ENCODE measurements around the gene POTED.
"Not testable (repeated sequence)": the region's sequence is repeated elsewhere in the genome, so short reads cannot be mapped to it uniquely, and the experiment has no call there.

GRCh38 chr21:13651746-13652145, 42.2 kb downstream of the POTED start:
- TF ChIP-seq CTCF (conservative IDR thresholded peaks at IDR 0.05 in 1 of 2, IDR thresholded peaks at IDR 0.05 in 1 of 2; ENCODE audit: extremely low read depth in 1 of 2, insufficient read depth in 1 of 2, low read depth in 1 of 2, low read length in 2 of 2); EZH2 (IDR thresholded peaks at IDR 0.05; ENCODE audit: borderline replicate concordance, low read length): not testable (repeated sequence)
